Tibial nerve (tissue), 4 donors: ENCODE measurements around the gene RNF213.

Source experiments
- CTCF ChIP-seq, 5 experiments: fragments of 200-600 bp in 3 of 5; fragments of 450-650 bp in 2 of 5; sonication (generic) in 3 of 5; IDR thresholded peaks; one replicate each; pipeline ENCODE4 v1.5.1; 2016 to 2019; ENCODE audit warnings: antibody characterized with exemption in 5 of 5, mild to moderate bottlenecking in 3 of 5, moderate library complexity in 2 of 5
- EP300 ChIP-seq, 2 donors: sonication (generic); formaldehyde crosslinking; IDR thresholded peaks; one replicate each; pipeline ENCODE4 v1.6.1; 2017; ENCODE audit warnings: antibody characterized with exemption in 2 of 2, mild to moderate bottlenecking in 1 of 2
- POLR2A ChIP-seq, 2 donors: fragments of 450-650 bp; IDR thresholded peaks; one replicate each; pipeline ENCODE4 v1.6.1; 2017; ENCODE audit warnings: antibody characterized with exemption in 2 of 2, mild to moderate bottlenecking in 2 of 2, moderate library complexity in 2 of 2

- TF ChIP-seq CTCF (IDR thresholded peaks at IDR 0.05) (no peak), EP300 (IDR thresholded peaks at IDR 0.05) (no peak), POLR2A (IDR thresholded peaks at IDR 0.05) (no peak)
Observed at GRCh38 chr17:80269405-80269807, 8.8 kb downstream of the RNF213 start.
